HK-2 (cell line): ENCODE measurements around the gene IGSF21.
A peak's percentile ranks its signal among the peaks of the same experiment; 100 is the strongest.

Experiments
- DNase-seq: peaks from one replicate; pipeline ENCODE4 v3.0.0-alpha.2; 2018; ENCODE audit not compliant: unreplicated experiment

The IGSF21 gene

GRCh38 chr1:18094096-18094495 lies 13.5 kb upstream of the IGSF21 start:
- DNase-seq = no peak

- DNase-seq = no peak
These were observed 10.4 kb upstream of the IGSF21 start for GRCh38 chr1:18097206-18097605.

GRCh38 chr1:18099026-18099425 lies 8.6 kb upstream of the IGSF21 start:
- no peak for DNase-seq

- DNase-seq = no peak
These were observed 7.5 kb upstream of the IGSF21 start for GRCh38 chr1:18100060-18100459.

- DNase-seq = peak; percentile 63
These were observed 7.0 kb upstream of the IGSF21 start for GRCh38 chr1:18100491-18101063.

GRCh38 chr1:18101508-18101907 lies 6.1 kb upstream of the IGSF21 start:
- no peak for DNase-seq

- no peak for DNase-seq
These were observed 3.7 kb upstream of the IGSF21 start for GRCh38 chr1:18103788-18104421.

- no peak for DNase-seq
These were observed 3.0 kb upstream of the IGSF21 start for GRCh38 chr1:18104546-18105100.

- DNase-seq = no peak
These were observed 2.4 kb upstream of the IGSF21 start for GRCh38 chr1:18105196-18105595.

GRCh38 chr1:18108299-18109057 lies 880 bp downstream of the IGSF21 start:
- no peak for DNase-seq

GRCh38 chr1:18109058-18109755 lies 1.6 kb downstream of the IGSF21 start:
- no peak for DNase-seq

- no peak for DNase-seq
These were observed 2.4 kb downstream of the IGSF21 start for GRCh38 chr1:18109756-18110597.

GRCh38 chr1:18110598-18110939 lies 3.0 kb downstream of the IGSF21 start:
- DNase-seq = no peak

GRCh38 chr1:18110968-18111367 lies 3.4 kb downstream of the IGSF21 start:
- DNase-seq = no peak

GRCh38 chr1:18111605-18112297 lies 4.2 kb downstream of the IGSF21 start:
- no peak for DNase-seq

- DNase-seq = no peak
These were observed 5.0 kb downstream of the IGSF21 start for GRCh38 chr1:18112611-18113010.

- DNase-seq = no peak
These were observed 7.3 kb downstream of the IGSF21 start for GRCh38 chr1:18114726-18115410.

- no peak for DNase-seq
These were observed 9.2 kb downstream of the IGSF21 start for GRCh38 chr1:18116777-18117176.

- DNase-seq = no peak
These were observed 10.5 kb downstream of the IGSF21 start for GRCh38 chr1:18118078-18118477.

- DNase-seq = no peak
These were observed 10.9 kb downstream of the IGSF21 start for GRCh38 chr1:18118491-18118890.
